GM21825 (cell line): ENCODE measurements around the gene AKT1.
A peak's percentile ranks its signal among the peaks of the same experiment; 100 is the strongest.

Source experiments
- ATAC-seq: cut with Tn5 transposase; IDR thresholded peaks from one replicate; pipeline ENCODE4 v1.9.1; 2021; ENCODE audit warnings: mild to moderate bottlenecking, moderate library complexity; ENCODE audit not compliant: unreplicated experiment

Gene AKT1

GRCh38 chr14:104726600-104727451 is 68.7 kb downstream of the AKT1 start:
- ATAC-seq, result no peak

GRCh38 chr14:104725772-104726548 is 69.6 kb downstream of the AKT1 start:
- ATAC-seq, result no peak

- ATAC-seq, result no peak
Measured at GRCh38 chr14:104724981-104725771, 70.4 kb downstream of the AKT1 start.

DNA sequence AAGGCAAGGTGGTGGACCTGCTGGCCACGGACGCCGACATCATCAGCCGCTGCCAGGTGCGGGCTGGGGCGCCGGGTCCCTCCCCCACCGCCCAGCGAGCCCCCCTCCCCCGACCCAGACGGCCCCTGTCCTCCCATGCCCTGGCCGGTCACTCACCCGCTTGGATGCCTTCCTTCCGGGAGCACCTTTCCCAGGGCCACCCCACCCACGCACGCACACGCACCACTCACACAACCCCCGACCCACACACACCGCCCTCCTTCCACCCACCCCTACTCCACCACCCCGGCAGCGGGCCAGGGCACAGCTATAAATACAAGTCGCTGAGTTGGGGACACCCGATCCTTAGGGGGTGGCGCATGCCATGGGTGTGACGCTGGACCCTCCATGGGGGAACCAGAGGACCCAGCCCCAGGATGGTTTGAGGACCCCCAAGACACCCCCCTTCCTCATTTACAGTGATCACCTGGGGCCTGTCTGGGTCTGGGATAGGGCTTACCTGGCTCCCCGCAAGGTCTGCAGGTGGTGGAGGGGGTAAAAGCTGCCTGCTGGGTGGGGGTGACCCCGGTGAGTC is 71.1 kb downstream of the AKT1 start:
- no peak for ATAC-seq

DNA sequence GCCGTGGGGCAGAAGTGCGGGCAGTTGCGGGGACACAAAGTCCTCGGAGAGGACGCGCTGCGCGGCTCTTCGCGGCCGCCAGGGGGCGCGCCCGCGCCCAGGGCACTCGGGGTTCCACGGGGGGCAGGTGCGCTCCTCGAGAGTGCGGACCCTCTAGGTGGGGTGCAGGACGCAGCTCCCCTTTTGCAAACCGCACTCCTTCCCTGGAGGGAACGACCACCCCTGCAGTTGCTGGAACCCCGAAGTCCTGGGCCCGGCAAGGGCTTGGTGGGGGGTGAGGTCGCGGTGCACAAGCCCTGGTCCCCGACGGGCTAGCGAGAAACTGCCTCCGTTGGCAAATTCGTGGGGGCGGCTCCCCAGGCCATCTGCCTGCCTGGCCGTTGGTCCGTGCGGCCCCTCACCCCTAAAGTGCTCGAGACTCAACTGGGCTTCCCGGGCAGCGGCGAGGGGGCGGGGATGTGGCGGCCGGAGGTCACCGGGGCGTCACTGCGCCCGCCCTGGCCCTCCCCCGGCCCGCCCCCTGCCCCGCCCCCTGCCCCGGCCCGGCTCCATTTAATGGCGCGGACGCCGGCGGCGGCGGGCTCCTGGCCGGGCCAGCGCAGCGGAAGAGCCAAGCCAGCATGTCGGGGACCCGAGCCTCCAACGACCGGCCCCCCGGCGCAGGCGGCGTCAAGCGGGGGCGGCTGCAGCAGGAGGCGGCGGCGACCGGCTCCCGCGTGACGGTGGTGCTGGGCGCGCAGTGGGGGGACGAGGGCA is 71.7 kb downstream of the AKT1 start, which contains the start of gene ADSS1:
Gene ADSS1, plus strand, starts transcription at position 579 of the 756 bp plus-strand sequence. Its CDS starts 42 bp downstream, at position 621.
- ATAC-seq, result peak; percentile 40

DNA sequence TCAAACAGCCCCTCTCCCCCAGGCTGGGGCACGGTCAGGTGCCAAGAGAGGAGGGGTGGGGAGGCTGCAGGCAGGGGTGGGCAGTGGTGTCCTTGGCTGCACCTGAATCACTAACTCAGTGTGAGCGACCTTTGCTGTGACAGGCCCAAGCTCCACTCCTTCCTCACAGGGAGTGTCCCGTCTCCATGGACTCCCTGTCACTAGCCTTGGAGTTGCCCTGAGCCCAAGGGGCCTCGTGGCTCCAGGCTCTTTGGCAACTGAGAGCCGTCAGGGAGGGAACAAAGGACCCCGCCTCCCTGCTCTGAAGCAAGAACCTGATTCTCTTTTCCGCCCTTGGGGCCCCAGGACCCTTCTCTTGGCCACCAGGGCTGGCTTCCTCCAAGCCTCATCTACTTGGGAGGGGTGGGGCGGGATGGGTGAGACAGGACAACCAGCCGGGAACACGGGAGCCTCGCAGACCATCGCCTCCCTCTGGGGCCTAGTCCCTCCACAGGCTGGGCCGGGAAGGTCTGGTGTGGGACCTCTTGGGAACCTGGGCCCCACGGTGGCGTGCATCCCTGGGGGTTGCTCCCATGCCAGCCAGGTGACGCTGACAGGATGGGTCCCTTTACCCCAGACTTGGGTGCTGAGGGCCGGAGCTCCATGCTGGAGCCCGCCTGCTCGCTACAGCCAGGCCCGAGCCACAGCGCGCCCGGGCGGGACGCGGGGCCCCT is 72.5 kb downstream of the AKT1 start:
- no peak for ATAC-seq

DNA sequence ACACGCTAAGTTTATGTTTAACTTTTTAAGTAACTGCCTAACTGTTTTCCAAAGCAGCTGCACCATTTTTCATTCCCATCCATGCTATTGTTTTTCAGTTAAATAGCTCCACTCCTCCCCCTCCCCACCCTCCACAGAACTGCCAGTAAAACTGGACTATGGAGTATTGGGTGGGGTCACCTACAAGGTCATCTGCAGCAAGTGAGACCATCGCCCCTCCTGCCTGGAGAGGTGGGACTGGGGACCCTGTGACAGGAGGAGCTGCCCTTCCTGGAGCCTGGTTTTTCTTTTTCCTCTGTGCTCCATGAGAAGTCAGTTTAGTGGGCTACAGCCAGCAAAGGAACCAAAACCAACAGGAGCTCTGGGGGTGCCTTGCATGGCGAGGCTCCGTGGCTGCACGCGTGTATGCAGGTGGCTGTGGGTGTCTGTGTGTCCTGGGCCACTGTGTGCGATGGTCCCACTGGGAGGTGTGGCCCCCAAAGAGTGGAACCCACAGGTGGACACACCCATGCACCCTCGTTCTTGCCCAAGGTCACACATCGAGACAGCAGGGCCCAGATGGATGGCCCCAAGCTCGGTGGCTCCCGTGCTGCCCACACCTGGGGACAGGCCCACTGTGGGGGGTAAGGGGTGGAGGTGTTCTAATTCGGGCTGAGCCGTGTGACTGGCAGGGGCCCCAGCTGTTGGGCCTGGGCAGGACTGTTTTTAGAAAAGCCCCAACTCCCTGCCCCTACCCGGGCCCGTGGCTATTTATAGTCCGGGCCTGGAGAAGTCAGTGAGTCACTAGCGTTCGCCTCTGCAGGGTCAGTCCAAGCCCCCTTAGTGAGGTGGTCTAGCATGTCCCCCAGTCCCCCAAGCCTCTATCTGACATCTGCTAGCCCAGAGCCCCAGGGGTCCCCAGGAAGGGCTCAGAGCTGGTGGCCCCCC is 73.8 kb downstream of the AKT1 start:
- no peak for ATAC-seq
